ENCODE results near the gene POLR3H. TPM values are rescaled to one million over a fixed set of nuclear protein-coding genes. Genes with fewer than 3 reads are reported as not detected.
A peak's percentile ranks its signal among the peaks of the same experiment; 100 is the strongest.
"Not testable (repeated sequence)": the region's sequence is repeated elsewhere in the genome, so short reads cannot be mapped to it uniquely, and the experiment has no call there.

POLR3H gene
- total RNA-seq, result 10 to 100 TPM; 31.3 to 55.4 TPM
- polyA plus RNA-seq (ENCODE audit: insufficient read length in 6 of 6), result 10 to 100 TPM; 26.6 to 36.2 (median 30.6) TPM
- long read RNA-seq, donor 1, full-length matches to known transcripts, result 13 of 13 reads
- long read RNA-seq, donor 1, partial matches to known transcripts, result 0 of 13 reads
- long read RNA-seq, donor 1, other reads (novel, unspliced or antisense), result 0 of 13 reads
- long read RNA-seq, donor 2, full-length matches to known transcripts, result 5 of 5 reads
- long read RNA-seq, donor 2, partial matches to known transcripts, result 0 of 5 reads
- long read RNA-seq, donor 2, other reads (novel, unspliced or antisense), result 0 of 5 reads
- long read RNA-seq, donor 3, full-length matches to known transcripts, result 5 of 36 reads
- long read RNA-seq, donor 3, partial matches to known transcripts, result 31 of 36 reads
- long read RNA-seq, donor 3, other reads (novel, unspliced or antisense), result 0 of 36 reads
- long read RNA-seq, donor 4, full-length matches to known transcripts, result 31 of 35 reads
- long read RNA-seq, donor 4, partial matches to known transcripts, result 0 of 35 reads
- long read RNA-seq, donor 4, other reads (novel, unspliced or antisense), result 4 of 35 reads
- long read RNA-seq, donor 5, full-length matches to known transcripts, result 11 of 11 reads
- long read RNA-seq, donor 5, partial matches to known transcripts, result 0 of 11 reads
- long read RNA-seq, donor 5, other reads (novel, unspliced or antisense), result 0 of 11 reads
- long read RNA-seq, donor 6, full-length matches to known transcripts, result 12 of 12 reads
- long read RNA-seq, donor 6, partial matches to known transcripts, result 0 of 12 reads
- long read RNA-seq, donor 6, other reads (novel, unspliced or antisense), result 0 of 12 reads
- long read RNA-seq, donor 7, full-length matches to known transcripts, result 5 of 5 reads
- long read RNA-seq, donor 7, partial matches to known transcripts, result 0 of 5 reads
- long read RNA-seq, donor 7, other reads (novel, unspliced or antisense), result 0 of 5 reads
- long read RNA-seq, donor 8, full-length matches to known transcripts, result 8 of 8 reads
- long read RNA-seq, donor 8, partial matches to known transcripts, result 0 of 8 reads
- long read RNA-seq, donor 8, other reads (novel, unspliced or antisense), result 0 of 8 reads
- long read RNA-seq, donor 9, result 0 reads
- long read RNA-seq, donor 10, full-length matches to known transcripts, result 52 of 65 reads
- long read RNA-seq, donor 10, partial matches to known transcripts, result 0 of 65 reads
- long read RNA-seq, donor 10, other reads (novel, unspliced or antisense), result 13 of 65 reads
- long read RNA-seq, donor 11, full-length matches to known transcripts, result 30 of 30 reads
- long read RNA-seq, donor 11, partial matches to known transcripts, result 0 of 30 reads
- long read RNA-seq, donor 11, other reads (novel, unspliced or antisense), result 0 of 30 reads
- long read RNA-seq, donor 12, full-length matches to known transcripts, result 7 of 7 reads
- long read RNA-seq, donor 12, partial matches to known transcripts, result 0 of 7 reads
- long read RNA-seq, donor 12, other reads (novel, unspliced or antisense), result 0 of 7 reads

GRCh38 chr22:41543854-41544670 is at the start of gene POLR3H:
TSS of gene POLR3H (minus strand) at chr22:41544470. CDS start at chr22:41544101, 369 bp downstream.
- Histone ChIP-seq H3K9me3 (no peaks in the 10 kb centered on the region), H3K27me3 (no peaks in the 10 kb centered on the region), H3K27ac (peak within 1 kb of the TSS; percentile 75 to 87), H3K36me3 (peaks cover 0 to 18% of the 10 kb centered on the region in 2 donors), H3K4me1 (peaks cover 15 to 47% of the 10 kb centered on the region in 2 donors), H3K4me3 (peak within 1 kb of the TSS; percentile 79 to 90)
- intact Hi-C loops (cut with DNase I), result no loop called here
- TF ChIP-seq, protein P1, sequence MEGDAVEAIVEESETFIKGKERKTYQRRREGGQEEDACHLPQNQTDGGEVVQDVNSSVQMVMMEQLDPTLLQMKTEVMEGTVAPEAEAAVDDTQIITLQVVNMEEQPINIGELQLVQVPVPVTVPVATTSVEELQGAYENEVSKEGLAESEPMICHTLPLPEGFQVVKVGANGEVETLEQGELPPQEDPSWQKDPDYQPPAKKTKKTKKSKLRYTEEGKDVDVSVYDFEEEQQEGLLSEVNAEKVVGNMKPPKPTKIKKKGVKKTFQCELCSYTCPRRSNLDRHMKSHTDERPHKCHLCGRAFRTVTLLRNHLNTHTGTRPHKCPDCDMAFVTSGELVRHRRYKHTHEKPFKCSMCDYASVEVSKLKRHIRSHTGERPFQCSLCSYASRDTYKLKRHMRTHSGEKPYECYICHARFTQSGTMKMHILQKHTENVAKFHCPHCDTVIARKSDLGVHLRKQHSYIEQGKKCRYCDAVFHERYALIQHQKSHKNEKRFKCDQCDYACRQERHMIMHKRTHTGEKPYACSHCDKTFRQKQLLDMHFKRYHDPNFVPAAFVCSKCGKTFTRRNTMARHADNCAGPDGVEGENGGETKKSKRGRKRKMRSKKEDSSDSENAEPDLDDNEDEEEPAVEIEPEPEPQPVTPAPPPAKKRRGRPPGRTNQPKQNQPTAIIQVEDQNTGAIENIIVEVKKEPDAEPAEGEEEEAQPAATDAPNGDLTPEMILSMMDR (IDR thresholded peaks at IDR 0.05), result peak; percentile 31 to 52
- ATAC-seq, result peak; percentile 98
- DNase-seq, result peak in 3 of 4 donors; percentile 99

- intact Hi-C loops (cut with DNase I); H3K9me3 ChIP-seq; H3K4me1 ChIP-seq; H3K27ac ChIP-seq; H3K4me3 ChIP-seq; ATAC-seq; H3K36me3 ChIP-seq; H3K27me3 ChIP-seq: not testable (repeated sequence)
- DNase-seq, result peak in 1 of 4 donors; percentile 75
Measured at GRCh38 chr22:41593336-41593960, 49.2 kb upstream of the POLR3H start.

DNA sequence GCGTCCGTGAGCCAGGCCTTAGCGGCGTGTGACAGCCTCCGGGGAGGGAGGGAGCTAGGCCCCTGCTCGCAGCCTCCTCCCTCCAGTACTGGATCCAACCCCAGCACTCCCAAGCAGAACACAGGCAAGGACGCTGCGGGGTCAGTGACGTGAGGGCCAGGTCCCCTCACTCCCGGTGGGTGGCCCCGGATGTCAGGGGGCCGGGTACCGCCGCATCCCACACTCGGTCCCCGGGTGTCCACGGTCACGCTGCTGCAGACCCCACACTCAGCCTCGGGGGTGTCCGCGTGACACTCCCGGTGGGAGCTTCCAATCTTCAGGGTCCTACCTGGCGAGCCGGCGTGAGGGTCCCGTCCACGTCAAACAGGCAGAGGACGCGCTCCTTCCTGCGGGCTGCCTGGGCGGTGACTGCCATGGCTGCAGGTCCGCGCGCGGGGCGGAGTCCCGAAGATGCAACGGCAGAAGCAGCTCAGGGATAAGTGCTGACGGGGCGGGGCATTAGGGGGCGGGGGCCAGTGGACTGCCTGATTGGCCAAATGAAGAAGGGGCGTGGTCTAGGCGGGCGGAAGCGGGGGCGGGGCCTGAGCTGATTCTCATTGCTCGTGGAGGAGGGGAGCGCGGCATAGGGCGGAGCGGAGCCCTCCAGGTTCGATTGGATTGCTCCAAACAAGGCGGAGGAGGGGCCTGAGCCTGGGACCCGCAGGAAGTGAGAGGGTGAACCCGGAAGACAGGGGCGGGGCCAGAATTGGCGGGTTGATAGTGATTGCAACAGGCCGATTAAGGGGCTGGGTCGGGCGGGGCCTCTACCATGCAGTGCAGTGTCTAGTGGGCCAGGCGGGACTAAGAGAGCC is 45.3 kb upstream of the POLR3H start, which contains the start of gene PMM1:
TSS of gene PMM1 (minus strand) at position 450 of the 851 bp plus-strand sequence. CDS start at position 415, 35 bp downstream.
- ATAC-seq, result peak; percentile 96
- TF ChIP-seq, protein P1 (IDR thresholded peaks at IDR 0.05), result no peak
- Histone ChIP-seq H3K4me1 (peaks cover 0 to 20% of the 10 kb centered on the region in 2 donors), H3K4me3 (peak within 1 kb of the TSS; percentile 85 to 97), H3K36me3 (peaks cover 0 to 7% of the 10 kb centered on the region in 2 donors), H3K9me3 (no peaks in the 10 kb centered on the region), H3K27me3 (no peaks in the 10 kb centered on the region), H3K27ac (peak within 1 kb of the TSS; percentile 74 to 77)
- peak; percentile 99 to 100 (median 100) for DNase-seq
- intact Hi-C loops (cut with DNase I), result no loop called here

GRCh38 chr22:41587347-41587723 is 43.1 kb upstream of the POLR3H start:
- no peak overlapping the region for H3K4me3 ChIP-seq
- peaks cover 0 to 29% of the 10 kb centered on the region in 2 donors for H3K36me3 ChIP-seq
- no peaks in the 10 kb centered on the region for H3K27me3 ChIP-seq
- peaks cover 0 to 20% of the 10 kb centered on the region in 2 donors for H3K4me1 ChIP-seq
- H3K27ac ChIP-seq, result peak overlapping the region in 1 of 2 donors; percentile 77
- no peaks in the 10 kb centered on the region for H3K9me3 ChIP-seq
- ATAC-seq (no peak), DNase-seq (no peak)
- intact Hi-C loops (cut with DNase I), result no loop called here
- TF ChIP-seq, protein P1 (IDR thresholded peaks at IDR 0.05), result no peak
